PFSK-1 (cell line): Measurements from ENCODE around the gene SEMA3C.

Source experiments
- SIN3A ChIP-seq: IDR thresholded peaks from 2 replicates; pipeline ENCODE4 v1.6.1; 2012; ENCODE audit warnings: mild to moderate bottlenecking, low read length, moderate library complexity, borderline replicate concordance; ENCODE audit not compliant: insufficient read depth
- TF ChIP-seq, protein P1 (sequence below), 2 experiments: IDR thresholded peaks; 2 replicates each; pipeline versions ENCODE4 v1.6.1 to v1.8.0; 2011 to 2012; ENCODE audit warnings: low read depth in 2 of 2, low read length in 2 of 2, control low read depth in 1 of 2, inconsistent platforms in 1 of 2, mild to moderate bottlenecking in 1 of 2, moderate library complexity in 1 of 2; ENCODE audit not compliant: insufficient read depth in 1 of 2

DNA sequence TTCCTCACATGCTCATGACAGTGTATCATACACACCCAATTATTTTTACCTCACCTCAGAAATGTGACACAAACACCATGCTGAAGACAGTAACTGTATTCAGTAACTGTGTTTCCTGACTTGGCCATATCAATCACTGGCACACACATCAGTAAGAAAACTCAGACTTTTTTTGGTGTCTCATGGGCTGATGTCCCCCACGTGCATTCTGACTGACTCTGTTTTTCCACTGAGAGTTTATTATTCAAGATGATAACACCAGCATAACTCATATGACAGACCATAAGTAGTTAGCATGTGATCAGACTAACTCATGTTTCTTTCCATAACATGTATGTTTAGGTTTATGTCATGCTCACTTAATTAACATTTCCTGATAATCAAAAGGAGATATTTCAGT, 155.6 kb downstream of the SEMA3C start:
- no peak for TF ChIP-seq SIN3A
- TF ChIP-seq, protein P1, sequence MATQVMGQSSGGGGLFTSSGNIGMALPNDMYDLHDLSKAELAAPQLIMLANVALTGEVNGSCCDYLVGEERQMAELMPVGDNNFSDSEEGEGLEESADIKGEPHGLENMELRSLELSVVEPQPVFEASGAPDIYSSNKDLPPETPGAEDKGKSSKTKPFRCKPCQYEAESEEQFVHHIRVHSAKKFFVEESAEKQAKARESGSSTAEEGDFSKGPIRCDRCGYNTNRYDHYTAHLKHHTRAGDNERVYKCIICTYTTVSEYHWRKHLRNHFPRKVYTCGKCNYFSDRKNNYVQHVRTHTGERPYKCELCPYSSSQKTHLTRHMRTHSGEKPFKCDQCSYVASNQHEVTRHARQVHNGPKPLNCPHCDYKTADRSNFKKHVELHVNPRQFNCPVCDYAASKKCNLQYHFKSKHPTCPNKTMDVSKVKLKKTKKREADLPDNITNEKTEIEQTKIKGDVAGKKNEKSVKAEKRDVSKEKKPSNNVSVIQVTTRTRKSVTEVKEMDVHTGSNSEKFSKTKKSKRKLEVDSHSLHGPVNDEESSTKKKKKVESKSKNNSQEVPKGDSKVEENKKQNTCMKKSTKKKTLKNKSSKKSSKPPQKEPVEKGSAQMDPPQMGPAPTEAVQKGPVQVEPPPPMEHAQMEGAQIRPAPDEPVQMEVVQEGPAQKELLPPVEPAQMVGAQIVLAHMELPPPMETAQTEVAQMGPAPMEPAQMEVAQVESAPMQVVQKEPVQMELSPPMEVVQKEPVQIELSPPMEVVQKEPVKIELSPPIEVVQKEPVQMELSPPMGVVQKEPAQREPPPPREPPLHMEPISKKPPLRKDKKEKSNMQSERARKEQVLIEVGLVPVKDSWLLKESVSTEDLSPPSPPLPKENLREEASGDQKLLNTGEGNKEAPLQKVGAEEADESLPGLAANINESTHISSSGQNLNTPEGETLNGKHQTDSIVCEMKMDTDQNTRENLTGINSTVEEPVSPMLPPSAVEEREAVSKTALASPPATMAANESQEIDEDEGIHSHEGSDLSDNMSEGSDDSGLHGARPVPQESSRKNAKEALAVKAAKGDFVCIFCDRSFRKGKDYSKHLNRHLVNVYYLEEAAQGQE (IDR thresholded peaks at IDR 0.05; ENCODE audit: insufficient read depth in 1 of 2, low read depth in 2 of 2, low read length in 2 of 2): no peak
